Urothelium cell line (cell line): ENCODE results near the gene NOC4L.

ENCODE experiments used
- DNase-seq: peaks from one replicate; pipeline ENCODE4 v3.0.0; 2011; ENCODE audit warnings: low spot score, mixed read lengths
- FAIRE-seq: peaks from 2 replicates; lab custom pipeline; 2011; peaks lifted over from hg19 to GRCh38; lab: Jason Lieb, UNC

The NOC4L gene

GRCh38 chr12:132154941-132155770, 10.9 kb downstream of the NOC4L start:
- FAIRE-seq (no peak), DNase-seq (no peak)

DNA sequence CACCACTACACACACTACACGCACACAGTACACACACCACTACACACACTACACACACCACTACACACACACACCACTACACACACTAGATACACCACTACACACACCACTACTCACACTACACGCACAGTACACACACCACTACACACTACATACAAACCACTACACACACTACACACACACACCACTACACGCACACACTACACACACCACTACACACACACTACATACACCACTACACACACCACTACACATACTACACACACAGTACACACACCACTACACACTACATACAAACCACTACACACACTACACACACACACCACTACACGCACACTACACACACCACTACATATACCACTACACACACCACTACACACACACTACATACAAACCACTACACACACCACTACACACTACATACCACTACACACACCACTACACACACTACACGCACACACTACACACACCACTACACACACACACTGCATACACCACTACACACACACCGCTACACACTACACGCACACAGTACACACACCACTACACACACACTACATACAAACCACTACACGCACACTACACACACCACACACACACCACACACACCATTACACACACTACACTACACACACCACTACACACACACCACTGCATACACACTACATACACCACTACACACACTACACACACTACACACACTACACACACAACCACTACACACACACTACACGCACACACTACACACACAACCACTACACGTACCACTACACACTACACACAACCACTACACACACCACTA, 11.7 kb downstream of the NOC4L start:
- DNase-seq (no peak), FAIRE-seq (peak; percentile 100)

DNA sequence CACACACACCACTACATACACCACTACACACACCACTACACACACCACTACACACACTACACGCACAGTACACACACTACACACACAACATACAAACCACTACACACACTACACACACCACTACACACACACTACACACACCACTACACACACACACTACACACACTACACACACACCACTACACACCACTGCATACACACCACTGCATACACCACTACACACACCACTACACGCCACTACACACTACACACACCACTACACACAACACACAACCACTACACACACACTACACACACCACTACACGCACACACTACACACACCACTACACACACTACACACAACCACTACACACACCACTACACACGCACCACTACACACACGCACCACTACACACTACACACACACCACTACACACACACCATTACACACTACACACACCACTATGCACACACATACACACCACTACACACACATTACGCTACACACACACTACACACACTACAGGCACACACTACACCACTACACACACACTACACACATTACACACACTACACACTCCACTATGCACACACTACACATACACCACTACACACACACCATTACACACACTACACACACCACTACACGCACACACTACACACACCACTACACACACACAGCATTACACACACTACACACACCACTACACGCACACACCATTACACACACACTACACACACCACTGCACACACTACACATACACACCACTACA, 12.5 kb downstream of the NOC4L start:
- no peak for FAIRE-seq
- no peak for DNase-seq

DNA sequence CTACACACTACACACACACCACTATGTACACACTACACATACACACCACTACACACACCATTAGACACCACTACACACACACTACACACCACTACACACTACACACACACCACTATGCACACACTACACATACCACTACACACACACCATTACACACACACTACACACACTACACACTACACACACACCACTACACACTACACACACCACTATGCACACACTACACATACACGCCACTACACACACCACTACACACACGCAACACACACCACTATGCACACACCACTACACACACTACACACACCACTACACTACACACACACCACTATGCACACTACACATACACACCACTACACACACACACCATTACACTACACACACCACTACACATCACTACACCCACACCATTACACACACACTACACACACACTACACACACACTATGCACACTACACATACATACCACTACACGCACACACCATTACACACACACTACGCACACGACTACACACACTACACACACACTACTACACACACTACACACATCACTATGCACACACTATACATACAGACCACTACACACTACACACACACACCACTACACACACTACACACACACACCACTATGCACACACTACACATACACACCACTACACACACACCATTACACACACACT, 13.6 kb downstream of the NOC4L start:
- no peak for DNase-seq
- no peak for FAIRE-seq

DNA sequence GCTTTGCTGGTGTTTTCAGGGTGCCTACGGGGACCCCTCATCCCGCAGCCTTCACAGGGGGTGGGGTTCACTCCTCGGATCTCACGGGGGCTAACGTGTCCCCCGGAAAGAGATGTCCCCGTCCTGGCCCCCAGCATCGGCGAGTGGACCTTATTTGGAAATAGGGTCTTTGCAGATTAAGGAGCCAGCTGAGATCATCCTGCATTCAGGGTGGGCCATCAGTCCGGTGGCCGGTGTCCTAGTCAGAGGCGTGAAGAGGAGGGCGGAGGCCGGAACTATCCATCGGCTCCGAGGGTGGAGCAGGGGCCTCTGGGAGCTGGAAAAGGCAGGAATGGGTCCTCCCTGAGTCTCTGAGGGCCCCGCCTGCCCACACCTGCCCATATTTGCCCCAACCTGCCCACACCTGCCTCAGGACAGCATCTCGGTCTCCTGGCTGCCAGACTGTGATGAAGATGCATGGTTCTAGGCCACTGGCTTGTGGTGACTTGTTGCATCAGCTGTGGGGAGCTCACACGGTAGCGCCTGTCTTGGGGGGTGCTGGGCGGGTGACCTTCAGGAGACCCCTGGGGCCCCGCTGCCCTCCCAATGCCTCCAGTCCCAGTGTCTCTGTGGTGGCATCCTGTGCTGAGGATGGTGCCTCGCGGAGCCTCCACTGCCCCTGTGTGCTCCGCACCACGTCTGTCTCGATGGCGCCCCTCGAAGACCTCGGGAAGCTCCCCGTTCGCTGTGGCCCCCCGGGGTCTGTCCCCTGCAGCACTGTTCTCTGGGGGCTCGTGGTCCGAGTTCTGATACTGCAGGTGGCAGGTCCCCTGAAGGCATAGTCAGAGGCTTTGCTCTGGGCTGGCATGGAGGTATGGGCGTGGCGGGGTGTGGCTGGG, 14.7 kb downstream of the NOC4L start:
- no peak for FAIRE-seq
- DNase-seq, result no peak

GRCh38 chr12:132159555-132160003, 15.3 kb downstream of the NOC4L start:
- no peak for FAIRE-seq
- no peak for DNase-seq

- no peak for DNase-seq
- no peak for FAIRE-seq
These were observed 15.8 kb downstream of the NOC4L start for GRCh38 chr12:132160016-132160415.

DNA sequence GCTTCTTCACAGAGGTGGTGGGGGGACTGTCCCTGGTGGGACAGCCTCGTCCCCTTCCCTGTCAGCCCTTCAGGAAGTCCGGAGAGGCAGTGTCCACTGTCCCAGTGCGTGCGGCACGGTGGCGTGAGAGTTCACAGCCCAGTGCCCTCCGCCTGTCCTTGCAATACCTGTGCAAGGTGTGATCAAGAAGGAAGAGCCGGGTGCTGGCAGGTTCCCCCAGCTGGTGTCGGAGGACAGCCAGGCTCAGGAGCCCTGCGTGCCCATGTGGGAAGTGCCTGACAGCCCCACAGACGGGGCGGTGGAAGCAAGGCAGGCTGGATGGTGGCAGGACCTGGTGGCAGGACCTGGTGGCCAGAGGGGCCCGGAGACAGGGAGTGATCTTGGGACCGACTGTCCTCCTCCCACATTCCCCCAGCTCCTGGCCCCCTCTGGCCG, 16.4 kb downstream of the NOC4L start:
- DNase-seq, result no peak
- no peak for FAIRE-seq

GRCh38 chr12:132161036-132161781, 17.0 kb downstream of the NOC4L start:
- DNase-seq (no peak), FAIRE-seq (no peak)

- no peak for FAIRE-seq
- DNase-seq, result no peak
These were observed 17.7 kb downstream of the NOC4L start for GRCh38 chr12:132161796-132162507.

DNA sequence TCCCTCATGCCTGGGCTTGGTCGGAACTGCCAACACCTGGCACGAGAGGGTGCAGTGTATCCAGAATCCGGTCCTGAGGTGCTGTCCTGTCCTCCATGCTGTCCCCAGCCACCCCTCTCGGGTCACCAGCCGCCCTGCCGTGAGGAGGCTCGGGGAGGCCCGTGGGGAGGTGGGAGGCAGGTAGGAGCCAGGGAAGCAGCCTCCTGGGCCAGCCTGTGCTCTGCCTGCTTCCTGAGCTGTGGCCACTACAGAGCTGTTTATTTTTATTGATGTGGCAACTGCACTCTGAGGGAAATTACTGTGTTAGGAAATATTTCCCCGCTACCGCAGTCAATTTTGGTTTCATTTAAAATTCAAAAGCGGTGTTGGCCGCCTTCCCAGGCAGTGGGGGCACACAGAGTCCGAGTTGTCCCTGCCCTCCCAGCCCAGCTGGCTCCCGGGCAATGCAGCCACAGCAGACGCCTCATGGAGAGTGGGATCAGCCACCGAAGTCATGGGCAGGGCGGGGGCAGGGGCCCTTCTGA, 18.3 kb downstream of the NOC4L start:
- FAIRE-seq (no peak), DNase-seq (no peak)

- DNase-seq (no peak), FAIRE-seq (peak; percentile 46)
These were observed 19.0 kb downstream of the NOC4L start for GRCh38 chr12:132163041-132163910.

DNA sequence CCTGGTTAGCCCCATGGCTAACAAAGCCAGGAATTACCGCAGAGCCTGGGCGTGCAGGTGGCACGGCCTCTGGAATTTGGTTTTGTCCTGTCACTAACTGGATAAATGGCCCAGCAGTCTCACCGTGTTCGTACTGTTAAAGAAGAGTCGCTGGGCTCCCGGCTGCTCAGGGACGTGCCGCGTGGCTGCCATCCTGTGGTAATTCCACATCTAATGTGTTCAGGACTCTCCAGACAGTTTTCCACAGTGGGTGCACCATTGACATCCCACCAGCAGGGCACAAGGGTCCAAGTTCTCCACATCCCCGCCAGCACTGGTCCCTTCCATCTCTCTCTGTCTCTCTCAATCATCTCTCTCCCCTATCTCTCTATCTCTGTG, 19.6 kb downstream of the NOC4L start:
- DNase-seq (no peak), FAIRE-seq (no peak)

- DNase-seq, result no peak
- peak; percentile 94 for FAIRE-seq
These were observed 20.2 kb downstream of the NOC4L start for GRCh38 chr12:132164426-132164825.

- no peak for FAIRE-seq
These were observed 21.3 kb downstream of the NOC4L start for GRCh38 chr12:132165584-132165983.

DNA sequence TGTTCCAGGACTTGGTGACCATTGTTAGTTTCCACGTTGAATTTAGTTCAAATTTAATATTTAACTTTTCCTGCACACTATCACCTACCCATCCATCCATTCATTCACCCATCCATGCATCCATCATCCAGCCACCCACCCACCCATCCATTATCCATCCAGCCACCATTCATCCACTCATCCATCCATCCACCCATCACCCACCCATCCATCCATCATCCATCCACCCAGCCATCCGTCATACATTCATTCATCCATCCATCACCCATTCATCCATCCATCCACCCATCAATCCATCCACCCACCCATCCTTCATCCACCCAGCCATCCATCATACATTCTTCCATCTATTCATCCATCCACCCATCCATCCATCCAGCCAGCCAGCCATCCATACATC, 21.8 kb downstream of the NOC4L start:
- FAIRE-seq (peak; percentile 93), DNase-seq (no peak)

More at GRCh38 chr12:132165584-132165983, 21.3 kb downstream of the NOC4L start:
- no peak for DNase-seq
